IMR-90 (cell line): ENCODE measurements around the gene ILF2. TPM values are rescaled to one million over a fixed set of nuclear protein-coding genes. Genes with fewer than 3 reads are reported as not detected.

Experiments used
- ATAC-seq: fragments of 200-7000 bp; cut with Tn5 transposase; 2 replicates; pipeline ENCODE4 v1.9.1; 2020; ENCODE audit warnings: low read depth, mild to moderate bottlenecking, moderate library complexity
- BruUV-seq: library from RNA; stranded (reverse); fragments of 400-500 nt; replicated peaks from 2 replicates; lab custom pipeline; 2021; lab: Mats Ljungman, UMichigan
- CTCF ChIA-PET: fragments of 300-600 bp; formaldehyde crosslinking; extraction: SDS; loops from one replicate; lab custom pipeline; 2021; ENCODE audit warnings: antibody characterized with exemption; lab: Yijun Ruan, JAX
- POLR2A ChIA-PET: fragments of 300-600 bp; sonication (Branson Sonifier 250); formaldehyde crosslinking; loops from one replicate; lab custom pipeline; 2022; ENCODE audit warnings: antibody characterized with exemption; ENCODE audit not compliant: unreplicated experiment; lab: Charles Lee
- DNase-seq: peaks from one replicate; pipeline ENCODE4 v3.0.0; 2013
- H2AFZ ChIP-seq: replicated peaks from 2 replicates; pipeline ENCODE3; 2013; ENCODE audit warnings: low read length, mild to moderate bottlenecking; ENCODE audit not compliant: poor library complexity
- H2AK5ac ChIP-seq: 2 replicates; pipeline ENCODE4 v1.6.1; 2013; ENCODE audit warnings: low read depth, low read length, inconsistent platforms
- H2AK9ac ChIP-seq: replicated peaks from 2 replicates; pipeline ENCODE3; 2013; ENCODE audit warnings: mild to moderate bottlenecking, low read depth, low read length, moderate library complexity; ENCODE audit not compliant: poor library complexity
- H2BK120ac ChIP-seq: 2 replicates; pipeline ENCODE4 v1.6.1; 2013; ENCODE audit warnings: low read depth, low read length, inconsistent platforms
- H2BK15ac ChIP-seq: 3 replicates; pipeline ENCODE4 v1.6.1; 2013; ENCODE audit warnings: low read depth, low read length, inconsistent platforms
- H2BK20ac ChIP-seq: 2 replicates; pipeline ENCODE4 v1.6.1; 2013; ENCODE audit warnings: low read depth, mild to moderate bottlenecking, inconsistent platforms, low read length, moderate library complexity
- H2BK5ac ChIP-seq: 2 replicates; pipeline ENCODE4 v1.6.1; 2013; ENCODE audit warnings: mild to moderate bottlenecking, low read depth, low read length, inconsistent platforms; ENCODE audit not compliant: poor library complexity, severe bottlenecking
- H3K14ac ChIP-seq: replicated peaks from 2 replicates; pipeline ENCODE4 v1.6.1; 2013; ENCODE audit warnings: low read depth, low read length, inconsistent platforms
- H3K18ac ChIP-seq: 2 replicates; pipeline ENCODE4 v1.6.1; 2013; ENCODE audit warnings: low read depth, low read length, control low read depth
- H3K23ac ChIP-seq: 2 replicates; pipeline ENCODE4 v1.6.1; 2013; ENCODE audit warnings: low read depth, low read length, inconsistent platforms
- H3K27ac ChIP-seq: 2 replicates; pipeline ENCODE4 v1.5.1; 2013; ENCODE audit warnings: mild to moderate bottlenecking, control low read depth, low read length; ENCODE audit not compliant: insufficient read depth
- H3K27me3 ChIP-seq: 2 replicates; pipeline ENCODE4 v1.6.1; 2013; ENCODE audit warnings: low read length; ENCODE audit not compliant: control insufficient read depth, insufficient read depth
- H3K36me3 ChIP-seq: 2 replicates; pipeline ENCODE4 v1.6.1; 2013; ENCODE audit warnings: low read length, mixed read lengths; ENCODE audit not compliant: control insufficient read depth, insufficient read depth
- H3K4ac ChIP-seq: 2 replicates; pipeline ENCODE4 v1.6.1; 2013; ENCODE audit warnings: low read depth, low read length, inconsistent platforms
- H3K4me1 ChIP-seq: 2 replicates; pipeline ENCODE4 v1.6.1; 2013; ENCODE audit warnings: low read length, mixed read lengths; ENCODE audit not compliant: control insufficient read depth, insufficient read depth
- H3K4me2 ChIP-seq: 2 replicates; pipeline ENCODE4 v1.6.1; 2013; ENCODE audit warnings: low read depth, mild to moderate bottlenecking, control low read depth, low read length, moderate library complexity
- H3K4me3 ChIP-seq: 2 replicates; pipeline ENCODE4 v1.5.1; 2013; ENCODE audit warnings: low read depth, mild to moderate bottlenecking, control low read depth, low read length, moderate library complexity; ENCODE audit not compliant: insufficient read depth
- H3K56ac ChIP-seq: 2 replicates; pipeline ENCODE4 v1.6.1; 2013; ENCODE audit warnings: low read length, inconsistent platforms; ENCODE audit not compliant: insufficient read depth; ENCODE audit errors: extremely low read depth
- H3K79me1 ChIP-seq, 2 experiments: 2 replicates each; pipeline ENCODE4 v1.6.1; 2013; ENCODE audit warnings: low read length in 2 of 2, inconsistent platforms in 1 of 2, low read depth in 1 of 2
- H3K9ac ChIP-seq: 2 replicates; pipeline ENCODE4 v1.6.1; 2013; ENCODE audit warnings: low read depth, low read length, control low read depth
- H3K9me1 ChIP-seq: 2 replicates; pipeline ENCODE4 v1.6.1; 2013; ENCODE audit warnings: low read length, inconsistent platforms; ENCODE audit not compliant: insufficient read depth
- H3K9me3 ChIP-seq: 2 replicates; pipeline ENCODE4 v1.6.1; 2013; ENCODE audit warnings: low read length; ENCODE audit not compliant: control insufficient read depth, insufficient read depth
- H4K20me1 ChIP-seq: 2 replicates; pipeline ENCODE4 v1.6.1; 2013; ENCODE audit warnings: low read length, inconsistent platforms; ENCODE audit not compliant: insufficient read depth
- H4K5ac ChIP-seq: 2 replicates; pipeline ENCODE4 v1.6.1; 2013; ENCODE audit warnings: mild to moderate bottlenecking, low read depth, low read length, control low read depth
- H4K8ac ChIP-seq, 2 experiments: 2 replicates each; pipeline ENCODE4 v1.6.1; 2013; ENCODE audit warnings: low read depth in 2 of 2, low read length in 2 of 2, control low read depth in 1 of 2, inconsistent platforms in 1 of 2
- H4K91ac ChIP-seq: 2 replicates; pipeline ENCODE4 v1.6.1; 2013; ENCODE audit warnings: low read depth, low read length, inconsistent platforms; ENCODE audit not compliant: insufficient read depth
- CEBPB ChIP-seq: IDR thresholded peaks from 2 replicates; pipeline ENCODE4 v1.6.1; 2012; ENCODE audit warnings: low read depth, low read length, improper control_type of control experiment
- RAD21 ChIP-seq: IDR thresholded peaks from 2 replicates; pipeline ENCODE4 v1.6.1; 2012; ENCODE audit warnings: low read length, improper control_type of control experiment
- WGBS, 2 experiments: methylation state at CpG; one replicate each; pipeline versions ENCODE4 v1.1.5 to v1.1.7; 2013; ENCODE audit warnings: missing lambda C conversion rate in 2 of 2; ENCODE audit not compliant: insufficient read length in 1 of 2; ENCODE audit errors: extremely low coverage in 2 of 2; 5-methylcytosine and 5-hydroxymethylcytosine counted together
- dilution Hi-C: fragments of 300-500 bp; cut with HindIII; formaldehyde crosslinking; loops from one replicate; pipeline ENCODE4 v1.14.3; 2018; ENCODE audit warnings: low sequenced_read_pairs; ENCODE audit not compliant: unreplicated experiment
- in situ Hi-C: fragments of 300-500 bp; cut with MboI; formaldehyde crosslinking; loops from 3 replicates; pipeline ENCODE4 v1.14.3; 2019; ENCODE audit warnings: low sequenced_read_pairs, inconsistent platforms, mixed read lengths
- intact Hi-C: fragments of 100-400 bp; cut with micrococcal nuclease; formaldehyde crosslinking; loops from 2 replicates; pipeline ENCODE4 v1.10.0; 2022
- polyA plus RNA-seq, 3 experiments: library from polyadenylated mRNA; depleted of rRNA; stranded (reverse); fragments of >200 nt; gene quantifications; 2 replicates each; pipeline ENCODE4 v1.2.3, GENCODE V29; 2012; ENCODE audit warnings: low replicate concordance in 1 of 3
- total RNA-seq: library from RNA; depleted of rRNA; stranded (reverse); fragments of >200 nt; gene quantifications from 2 replicates; pipeline ENCODE4 v1.2.3, GENCODE V29; 2012

ILF2 gene
- total and polyA plus RNA-seq, 2 of the 4 experiments (the other 2 are of a cell fraction), result 273 to 504 TPM

- WGBS, 2 experiments, result 86% methylated on average over 1 of the region's 5 CpGs; no CpG with 5 or more reads in 1 of the 2 experiments
- ATAC-seq (no peak), DNase-seq (peak; percentile 65)
- Histone ChIP-seq H3K18ac (no peak overlapping the region), H3K9ac (no peak overlapping the region), H3K79me1 (peaks cover 21 to 38% of the 10 kb centered on the region in 2 experiments; a peak in 3 of 4 replicates), H3K4me2 (no peak overlapping the region), H4K8ac (no peak overlapping the region), H3K36me3 (peaks cover 61% of the 10 kb centered on the region), H3K4ac (no peak overlapping the region), H2BK20ac (no peak overlapping the region), H2AK9ac (no peak overlapping the region), H3K56ac (no peak overlapping the region), H3K14ac (no peak overlapping the region), H4K5ac (no peak overlapping the region), H2AFZ (no peak overlapping the region), H3K4me1 (peaks cover 3% of the 10 kb centered on the region), H2BK5ac (peak overlapping the region; percentile 26), H3K9me3 (no peaks in the 10 kb centered on the region), H2AK5ac (no peak overlapping the region), H2BK15ac (no peak overlapping the region), H4K20me1 (no peaks in the 10 kb centered on the region), H3K23ac (no peak overlapping the region), H3K27ac (no peak overlapping the region), H2BK120ac (no peak overlapping the region), H3K9me1 (no peaks in the 10 kb centered on the region), H3K4me3 (no peak overlapping the region), H4K91ac (no peak overlapping the region), H3K27me3 (no peaks in the 10 kb centered on the region)
- BruUV-seq, result no TSS peak
- ChIA-PET CTCF (no interaction called here), POLR2A (interaction anchor here (0.7 kb wide), 1 partner anchor 29 kb away, joined by 4 read pairs; no protein-coding TSS in a partner anchor)
- intact Hi-C loops (no loop called here), in situ Hi-C loops (no loop called here), dilution Hi-C loops (no loop called here)
- TF ChIP-seq CEBPB, result peak; percentile 85
- TF ChIP-seq RAD21, result no peak
Measured at GRCh38 chr1:153663211-153663610, 7.6 kb downstream of the ILF2 start.
